Measurements from ENCODE around the gene F13B.

Gene F13B, protein sequence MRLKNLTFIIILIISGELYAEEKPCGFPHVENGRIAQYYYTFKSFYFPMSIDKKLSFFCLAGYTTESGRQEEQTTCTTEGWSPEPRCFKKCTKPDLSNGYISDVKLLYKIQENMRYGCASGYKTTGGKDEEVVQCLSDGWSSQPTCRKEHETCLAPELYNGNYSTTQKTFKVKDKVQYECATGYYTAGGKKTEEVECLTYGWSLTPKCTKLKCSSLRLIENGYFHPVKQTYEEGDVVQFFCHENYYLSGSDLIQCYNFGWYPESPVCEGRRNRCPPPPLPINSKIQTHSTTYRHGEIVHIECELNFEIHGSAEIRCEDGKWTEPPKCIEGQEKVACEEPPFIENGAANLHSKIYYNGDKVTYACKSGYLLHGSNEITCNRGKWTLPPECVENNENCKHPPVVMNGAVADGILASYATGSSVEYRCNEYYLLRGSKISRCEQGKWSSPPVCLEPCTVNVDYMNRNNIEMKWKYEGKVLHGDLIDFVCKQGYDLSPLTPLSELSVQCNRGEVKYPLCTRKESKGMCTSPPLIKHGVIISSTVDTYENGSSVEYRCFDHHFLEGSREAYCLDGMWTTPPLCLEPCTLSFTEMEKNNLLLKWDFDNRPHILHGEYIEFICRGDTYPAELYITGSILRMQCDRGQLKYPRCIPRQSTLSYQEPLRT

DNA sequence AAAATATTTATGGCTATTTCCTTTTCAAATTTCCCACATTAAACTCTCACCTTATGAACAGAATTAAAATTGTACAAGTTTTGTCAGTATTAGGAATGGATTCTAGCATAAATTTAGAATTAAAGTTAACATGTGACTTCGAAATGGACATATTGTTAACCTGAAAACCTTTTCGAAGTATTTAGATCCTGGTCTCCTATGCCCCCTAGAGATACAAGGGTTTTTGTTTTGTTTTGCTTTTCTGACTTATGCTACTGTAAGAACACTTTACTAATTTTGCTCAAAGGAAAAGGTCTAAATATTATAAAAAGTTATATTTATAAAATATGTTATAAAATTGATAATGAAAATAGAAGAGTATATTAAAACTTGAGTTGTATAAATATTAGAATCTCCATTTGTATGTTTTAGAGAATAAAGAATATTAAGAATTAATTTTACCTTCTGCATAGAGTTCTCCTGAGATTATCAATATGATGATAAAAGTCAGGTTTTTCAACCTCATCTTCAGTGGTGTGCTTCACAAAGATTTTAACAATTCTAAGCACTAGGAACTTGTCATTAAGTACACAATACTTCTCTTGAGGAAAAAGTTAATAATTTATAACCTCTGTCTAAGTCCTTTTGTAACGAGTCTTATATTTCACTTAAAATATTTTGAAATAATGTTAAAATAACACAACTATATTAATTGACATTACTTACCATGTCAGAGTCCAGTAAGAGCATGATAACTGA, at the start of gene F13B:
Gene F13B, minus strand, starts transcription at position 542 of the 738 bp plus-strand sequence. Its CDS starts 37 bp downstream, at position 505.
- Histone ChIP-seq H3K9me3 (ENCODE audit: control insufficient read depth, insufficient read depth, low read depth, low read length) (no peaks in the 10 kb centered on the region), H3K27ac (ENCODE audit: extremely low read depth, low read depth, low read length) (no peak within 1 kb of the TSS), H3K36me3 (ENCODE audit: control insufficient read depth in 2 of 2, insufficient read depth in 1 of 2, low read length in 2 of 2) (no peaks in the 10 kb centered on the region), H3K4me3 (ENCODE audit: low read depth, low read length) (no peak within 1 kb of the TSS), H3K4me1 (ENCODE audit: control insufficient read depth, insufficient read depth, low read length) (no peaks in the 10 kb centered on the region)
- CTCF ChIA-PET = no interaction called here
- TF ChIP-seq ZNF654 (tag by site-specific recombination; IDR thresholded peaks at IDR 0.05; ENCODE audit: low read depth) (no peak), OVOL3 (tag by site-specific recombination; IDR thresholded peaks at IDR 0.05) (no peak), RBAK (tag by site-specific recombination; IDR thresholded peaks at IDR 0.05) (no peak), ZNF548 (tag by site-specific recombination; IDR thresholded peaks at IDR 0.05) (no peak), ZNF324 (tag by site-specific recombination; IDR thresholded peaks at IDR 0.05) (no peak), KLF8 (tag by site-specific recombination; IDR thresholded peaks at IDR 0.05) (no peak), ZBTB7A (tag by site-specific recombination; IDR thresholded peaks at IDR 0.05; ENCODE audit: low read depth) (no peak), ZNF175 (tag by site-specific recombination; IDR thresholded peaks at IDR 0.05) (no peak), ZNF776 (tag by site-specific recombination; IDR thresholded peaks at IDR 0.05; ENCODE audit: borderline replicate concordance) (no peak), ZNF311 (tag by site-specific recombination; IDR thresholded peaks at IDR 0.05; ENCODE audit: borderline replicate concordance) (no peak), ZNF394 (tag by site-specific recombination; IDR thresholded peaks at IDR 0.05; ENCODE audit: borderline replicate concordance) (no peak), ZNF341 (tag by site-specific recombination; IDR thresholded peaks at IDR 0.05; ENCODE audit: low read depth) (no peak), ZNF830 (tag by site-specific recombination; IDR thresholded peaks at IDR 0.05; ENCODE audit: low read depth) (no peak), ZNF138 (tag by site-specific recombination; IDR thresholded peaks at IDR 0.05; ENCODE audit: borderline replicate concordance) (no peak)
- TF ChIP-seq, protein P1, sequence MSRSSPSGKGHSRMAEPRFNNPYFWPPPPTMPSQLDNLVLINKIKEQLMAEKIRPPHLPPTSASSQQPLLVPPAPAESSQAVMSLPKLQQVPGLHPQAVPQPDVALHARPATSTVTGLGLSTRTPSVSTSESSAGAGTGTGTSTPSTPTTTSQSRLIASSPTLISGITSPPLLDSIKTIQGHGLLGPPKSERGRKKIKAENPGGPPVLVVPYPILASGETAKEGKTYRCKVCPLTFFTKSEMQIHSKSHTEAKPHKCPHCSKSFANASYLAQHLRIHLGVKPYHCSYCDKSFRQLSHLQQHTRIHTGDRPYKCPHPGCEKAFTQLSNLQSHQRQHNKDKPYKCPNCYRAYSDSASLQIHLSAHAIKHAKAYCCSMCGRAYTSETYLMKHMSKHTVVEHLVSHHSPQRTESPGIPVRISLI (tag by site-specific recombination; IDR thresholded peaks at IDR 0.05) = no peak
- TF ChIP-seq, protein P2, sequence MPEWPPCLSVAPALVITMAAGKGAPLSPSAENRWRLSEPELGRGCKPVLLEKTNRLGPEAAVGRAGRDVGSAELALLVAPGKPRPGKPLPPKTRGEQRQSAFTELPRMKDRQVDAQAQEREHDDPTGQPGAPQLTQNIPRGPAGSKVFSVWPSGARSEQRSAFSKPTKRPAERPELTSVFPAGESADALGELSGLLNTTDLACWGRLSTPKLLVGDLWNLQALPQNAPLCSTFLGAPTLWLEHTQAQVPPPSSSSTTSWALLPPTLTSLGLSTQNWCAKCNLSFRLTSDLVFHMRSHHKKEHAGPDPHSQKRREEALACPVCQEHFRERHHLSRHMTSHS (tag by site-specific recombination; IDR thresholded peaks at IDR 0.05) = no peak
- TF ChIP-seq, protein P3, sequence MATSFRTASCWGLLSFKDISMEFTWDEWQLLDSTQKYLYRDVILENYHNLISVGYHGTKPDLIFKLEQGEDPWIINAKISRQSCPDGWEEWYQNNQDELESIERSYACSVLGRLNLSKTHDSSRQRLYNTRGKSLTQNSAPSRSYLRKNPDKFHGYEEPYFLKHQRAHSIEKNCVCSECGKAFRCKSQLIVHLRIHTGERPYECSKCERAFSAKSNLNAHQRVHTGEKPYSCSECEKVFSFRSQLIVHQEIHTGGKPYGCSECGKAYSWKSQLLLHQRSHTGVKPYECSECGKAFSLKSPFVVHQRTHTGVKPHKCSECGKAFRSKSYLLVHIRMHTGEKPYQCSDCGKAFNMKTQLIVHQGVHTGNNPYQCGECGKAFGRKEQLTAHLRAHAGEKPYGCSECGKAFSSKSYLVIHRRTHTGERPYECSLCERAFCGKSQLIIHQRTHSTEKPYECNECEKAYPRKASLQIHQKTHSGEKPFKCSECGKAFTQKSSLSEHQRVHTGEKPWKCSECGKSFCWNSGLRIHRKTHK (tag by site-specific recombination; IDR thresholded peaks at IDR 0.05) = no peak
- TF ChIP-seq, protein P4, sequence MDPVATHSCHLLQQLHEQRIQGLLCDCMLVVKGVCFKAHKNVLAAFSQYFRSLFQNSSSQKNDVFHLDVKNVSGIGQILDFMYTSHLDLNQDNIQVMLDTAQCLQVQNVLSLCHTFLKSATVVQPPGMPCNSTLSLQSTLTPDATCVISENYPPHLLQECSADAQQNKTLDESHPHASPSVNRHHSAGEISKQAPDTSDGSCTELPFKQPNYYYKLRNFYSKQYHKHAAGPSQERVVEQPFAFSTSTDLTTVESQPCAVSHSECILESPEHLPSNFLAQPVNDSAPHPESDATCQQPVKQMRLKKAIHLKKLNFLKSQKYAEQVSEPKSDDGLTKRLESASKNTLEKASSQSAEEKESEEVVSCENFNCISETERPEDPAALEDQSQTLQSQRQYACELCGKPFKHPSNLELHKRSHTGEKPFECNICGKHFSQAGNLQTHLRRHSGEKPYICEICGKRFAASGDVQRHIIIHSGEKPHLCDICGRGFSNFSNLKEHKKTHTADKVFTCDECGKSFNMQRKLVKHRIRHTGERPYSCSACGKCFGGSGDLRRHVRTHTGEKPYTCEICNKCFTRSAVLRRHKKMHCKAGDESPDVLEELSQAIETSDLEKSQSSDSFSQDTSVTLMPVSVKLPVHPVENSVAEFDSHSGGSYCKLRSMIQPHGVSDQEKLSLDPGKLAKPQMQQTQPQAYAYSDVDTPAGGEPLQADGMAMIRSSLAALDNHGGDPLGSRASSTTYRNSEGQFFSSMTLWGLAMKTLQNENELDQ (tag by site-specific recombination; IDR thresholded peaks at IDR 0.05; ENCODE audit: low read depth) = no peak
- POLR2A ChIA-PET = no interaction called here

Data from HEK293 (cell line).